Dermis microvascular lymphatic vessel endothelial cell (primary cell): ENCODE results near the gene RUFY1. TPM values are rescaled to one million over a fixed set of nuclear protein-coding genes. Genes with fewer than 3 reads are reported as not detected.
"Not testable (repeated sequence)": the region's sequence is repeated elsewhere in the genome, so short reads cannot be mapped to it uniquely, and the experiment has no call there.

Source experiments
- DNase-seq, 2 donors: peaks; one replicate each; pipeline versions ENCODE4 v3.0.0 to v3.0.0-alpha.2; 2010; ENCODE audit warnings: low read depth in 2 of 2
- total RNA-seq: library from RNA; depleted of rRNA; stranded (reverse); fragments of >200 nt; gene quantifications from 2 replicates; pipeline ENCODE4 v1.2.1, GENCODE V29; 2014

The RUFY1 gene
- 42.6 and 44.3 TPM in 2 replicates for total RNA-seq

GRCh38 chr5:179550511-179551342 lies at the start of gene RUFY1:
Gene RUFY1, plus strand, starts transcription at chr5:179550554. Its CDS starts 16 bp downstream, at chr5:179550570.
- peak; percentile 55 to 79 for DNase-seq

- not testable (repeated sequence) for DNase-seq
Observed at GRCh38 chr5:179501997-179502396, 48.4 kb upstream of the RUFY1 start.

- not testable (repeated sequence) for DNase-seq
Observed at GRCh38 chr5:179502420-179502819, 47.9 kb upstream of the RUFY1 start.

- no peak for DNase-seq
Observed at GRCh38 chr5:179504191-179504590, 46.2 kb upstream of the RUFY1 start.

- DNase-seq, result no peak
Observed at GRCh38 chr5:179504600-179505396, 45.6 kb upstream of the RUFY1 start.

GRCh38 chr5:179505636-179506261 lies 44.6 kb upstream of the RUFY1 start:
- no peak for DNase-seq

- no peak for DNase-seq
Observed at GRCh38 chr5:179509239-179509638, 41.1 kb upstream of the RUFY1 start.

- no peak for DNase-seq
Observed at GRCh38 chr5:179509845-179510244, 40.5 kb upstream of the RUFY1 start.

GRCh38 chr5:179512452-179513000 lies 37.8 kb upstream of the RUFY1 start:
- no peak for DNase-seq

GRCh38 chr5:179515501-179515900 lies 34.9 kb upstream of the RUFY1 start:
- not testable (repeated sequence) for DNase-seq

- DNase-seq, result no peak
Observed at GRCh38 chr5:179516221-179516620, 34.1 kb upstream of the RUFY1 start.

GRCh38 chr5:179517746-179518145 lies 32.6 kb upstream of the RUFY1 start:
- DNase-seq, result not testable (repeated sequence)

- DNase-seq, result not testable (repeated sequence)
Observed at GRCh38 chr5:179518369-179518768, 32.0 kb upstream of the RUFY1 start.

GRCh38 chr5:179519416-179520070 lies 30.8 kb upstream of the RUFY1 start:
- DNase-seq, result not testable (repeated sequence)

- not testable (repeated sequence) for DNase-seq
Observed at GRCh38 chr5:179522107-179522506, 28.2 kb upstream of the RUFY1 start.

- no peak for DNase-seq
Observed at GRCh38 chr5:179526978-179527377, 23.4 kb upstream of the RUFY1 start.

- DNase-seq, result peak; percentile 38 to 56
Observed at GRCh38 chr5:179530069-179530998, 20.0 kb upstream of the RUFY1 start.

- DNase-seq, result no peak
Observed at GRCh38 chr5:179533024-179533423, 17.3 kb upstream of the RUFY1 start.

- DNase-seq, result no peak
Observed at GRCh38 chr5:179533907-179534306, 16.4 kb upstream of the RUFY1 start.

GRCh38 chr5:179534431-179534830 lies 15.9 kb upstream of the RUFY1 start:
- no peak for DNase-seq
